ENCODE data around the gene OTULIN.

Gene OTULIN

DNA sequence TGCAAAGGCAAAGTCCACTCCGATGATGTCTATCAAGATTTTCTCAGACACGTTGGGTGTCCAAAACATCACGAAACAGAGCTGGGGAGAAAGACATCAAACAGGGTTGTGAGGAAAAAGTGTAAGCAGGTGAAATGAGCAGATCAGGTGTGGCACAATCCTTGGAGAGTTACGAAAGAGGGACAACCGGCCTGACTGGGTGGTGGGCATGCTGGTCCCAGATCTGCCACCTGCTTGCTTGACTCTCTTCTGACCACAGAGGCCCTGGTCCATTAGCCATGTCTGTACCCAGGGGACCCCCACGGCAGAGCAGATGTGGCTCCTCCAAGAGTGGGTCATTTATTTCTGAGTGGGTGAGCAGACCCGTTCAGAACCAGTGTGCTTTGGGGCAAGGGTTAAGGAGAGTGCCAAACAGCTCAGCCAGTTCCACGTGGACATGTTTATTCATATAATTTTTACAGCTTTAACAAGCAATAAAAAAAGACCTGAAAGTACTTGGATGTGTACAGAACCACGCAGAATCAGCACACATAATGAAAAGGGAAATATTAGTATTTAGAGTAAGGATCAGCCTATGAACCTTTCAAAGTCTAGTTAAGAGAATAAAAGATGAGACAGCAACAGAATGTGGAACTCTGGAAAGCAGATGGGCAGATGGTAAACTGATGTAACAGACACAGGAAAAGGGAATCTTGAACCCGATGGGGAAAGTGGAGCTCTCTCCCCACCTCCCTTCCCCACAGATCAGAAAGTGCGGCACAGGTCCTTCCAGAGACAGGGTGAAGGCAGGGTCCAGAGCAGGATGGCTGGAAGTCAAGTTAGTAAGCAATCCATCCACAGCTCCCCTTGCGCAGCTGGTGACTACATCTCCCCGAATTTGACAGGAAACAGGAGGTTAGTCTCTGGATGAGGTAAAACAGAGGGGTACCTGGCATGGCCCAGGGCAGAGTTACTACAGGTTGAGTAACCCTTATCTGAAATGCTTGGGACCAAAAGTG, 52.5 kb downstream of the OTULIN start:
- no peaks in the 10 kb centered on the region for H3K27me3 Mint-ChIP-seq
- no peaks in the 10 kb centered on the region for H3K9me3 Mint-ChIP-seq
- peaks cover 42% of the 10 kb centered on the region for H3K4me1 Mint-ChIP-seq
- H3K4me3 Mint-ChIP-seq: no peak overlapping the region
- H3K36me3 Mint-ChIP-seq: peaks cover 21% of the 10 kb centered on the region
- peak overlapping the region; percentile 87 for H3K27ac Mint-ChIP-seq

DNA sequence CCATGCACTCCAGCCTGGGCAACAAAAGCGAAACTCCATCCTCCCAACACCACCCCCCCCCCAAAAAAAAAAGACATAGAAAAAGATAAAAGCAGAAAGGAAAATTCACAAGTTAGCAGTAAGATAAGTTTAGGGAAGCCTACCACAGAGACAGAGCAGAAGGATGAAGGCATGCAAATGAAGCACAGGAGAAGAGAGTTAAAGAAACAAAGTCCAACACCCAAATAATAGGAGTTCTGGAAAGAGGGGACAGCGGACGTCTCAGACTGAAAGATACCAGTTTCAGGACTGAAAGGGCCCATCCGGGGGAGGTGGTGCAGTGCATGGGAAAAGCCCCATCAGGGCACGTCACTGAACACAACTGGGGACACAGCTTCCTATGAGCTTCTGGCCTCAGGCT, 54.3 kb downstream of the OTULIN start:
- Mint-ChIP-seq H3K36me3 (peaks cover 21% of the 10 kb centered on the region), H3K4me1 (peaks cover 53% of the 10 kb centered on the region), H3K9me3 (no peaks in the 10 kb centered on the region), H3K27me3 (no peaks in the 10 kb centered on the region), H3K27ac (no peak overlapping the region), H3K4me3 (no peak overlapping the region)

DNA sequence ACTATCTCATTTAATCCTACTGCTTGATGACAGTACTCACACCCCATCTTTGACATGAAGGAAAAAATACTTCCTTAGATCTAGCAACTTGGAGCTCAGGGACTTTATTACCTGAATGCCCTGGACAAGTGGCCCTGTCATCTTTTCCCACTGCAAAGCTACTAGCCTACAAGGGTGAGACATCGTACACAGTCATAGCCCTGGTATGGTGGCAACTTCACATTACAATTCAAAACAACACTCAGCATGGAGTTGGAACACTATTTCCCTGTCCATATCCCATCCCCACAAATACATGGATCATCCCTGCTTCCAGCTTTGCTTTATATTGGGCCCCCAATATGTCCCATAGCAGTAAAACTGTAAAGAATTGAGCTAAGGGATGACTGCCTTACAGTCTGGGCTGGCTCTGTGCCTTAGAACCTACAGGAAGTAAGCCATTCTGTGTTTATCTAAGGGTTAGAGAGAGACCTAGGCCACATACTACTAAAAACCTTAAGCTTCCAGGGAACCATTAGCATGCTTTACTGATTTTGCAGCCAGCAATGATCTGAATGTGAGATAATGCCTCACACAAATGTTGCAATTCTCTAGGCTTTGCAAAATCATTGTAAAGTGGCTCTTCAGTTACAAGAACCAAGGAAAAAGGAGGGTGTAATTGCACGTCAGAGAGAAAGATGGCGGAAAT, 55.9 kb downstream of the OTULIN start:
- Mint-ChIP-seq H3K27ac (peak overlapping the region; percentile 55), H3K4me3 (no peak overlapping the region), H3K9me3 (no peaks in the 10 kb centered on the region), H3K27me3 (no peaks in the 10 kb centered on the region), H3K4me1 (peaks cover 54% of the 10 kb centered on the region), H3K36me3 (peaks cover 25% of the 10 kb centered on the region)

GRCh38 chr5:14721990-14722656, 57.6 kb downstream of the OTULIN start:
- H3K36me3 Mint-ChIP-seq: peaks cover 20% of the 10 kb centered on the region
- no peaks in the 10 kb centered on the region for H3K27me3 Mint-ChIP-seq
- no peak overlapping the region for H3K27ac Mint-ChIP-seq
- no peaks in the 10 kb centered on the region for H3K9me3 Mint-ChIP-seq
- H3K4me3 Mint-ChIP-seq: no peak overlapping the region
- H3K4me1 Mint-ChIP-seq: peaks cover 63% of the 10 kb centered on the region

GRCh38 chr5:14722923-14723322, 58.4 kb downstream of the OTULIN start:
- peaks cover 66% of the 10 kb centered on the region for H3K4me1 Mint-ChIP-seq
- no peak overlapping the region for H3K4me3 Mint-ChIP-seq
- H3K27me3 Mint-ChIP-seq: no peaks in the 10 kb centered on the region
- H3K9me3 Mint-ChIP-seq: no peaks in the 10 kb centered on the region
- peaks cover 19% of the 10 kb centered on the region for H3K36me3 Mint-ChIP-seq
- H3K27ac Mint-ChIP-seq: peak overlapping the region; percentile 30

DNA sequence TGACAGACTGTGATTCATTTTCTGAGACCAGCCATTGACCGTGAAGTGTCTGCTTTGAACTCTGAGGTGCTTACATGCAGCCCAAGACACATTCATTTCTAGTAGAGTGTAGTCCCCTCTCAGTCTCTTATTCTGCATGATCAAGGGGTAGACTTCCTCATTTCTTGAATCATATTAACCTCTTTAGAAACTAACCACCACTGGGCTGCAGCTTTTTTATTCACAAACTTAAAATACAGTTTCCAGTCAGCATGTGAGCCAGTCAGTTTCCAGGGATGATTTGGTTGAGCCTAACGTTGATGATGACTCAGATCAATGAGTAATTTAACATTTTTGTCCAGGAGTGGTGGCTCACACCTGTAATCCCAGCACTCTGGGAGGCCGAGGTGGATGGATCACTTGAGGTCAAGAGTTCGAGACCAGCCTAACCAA, 59.2 kb downstream of the OTULIN start:
- Mint-ChIP-seq H3K27ac (no peak overlapping the region), H3K9me3 (no peaks in the 10 kb centered on the region), H3K4me1 (peaks cover 59% of the 10 kb centered on the region), H3K27me3 (no peaks in the 10 kb centered on the region), H3K4me3 (no peak overlapping the region), H3K36me3 (peaks cover 19% of the 10 kb centered on the region)

DNA sequence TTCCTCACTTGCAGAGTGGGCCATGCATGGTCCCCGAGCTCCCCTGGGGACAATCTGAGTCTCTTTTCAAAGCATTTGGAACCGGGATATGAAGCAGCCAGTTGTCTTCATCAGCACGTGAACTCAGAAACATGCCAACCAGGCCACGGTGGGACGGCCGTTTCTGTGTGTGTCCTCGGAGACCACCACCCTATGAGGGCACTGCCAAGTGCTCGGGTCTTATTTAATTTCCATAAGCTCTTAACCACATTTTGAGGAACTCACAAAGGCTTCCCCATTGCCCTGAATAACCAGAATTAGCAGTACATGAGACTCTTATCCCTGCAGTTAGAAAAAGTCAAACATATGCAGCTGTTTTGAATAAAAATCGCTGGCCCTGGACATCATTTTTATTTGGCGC, 60.1 kb downstream of the OTULIN start:
- Mint-ChIP-seq H3K27ac (no peak overlapping the region), H3K9me3 (no peaks in the 10 kb centered on the region), H3K4me3 (no peak overlapping the region), H3K4me1 (peaks cover 51% of the 10 kb centered on the region), H3K27me3 (no peaks in the 10 kb centered on the region), H3K36me3 (peaks cover 17% of the 10 kb centered on the region)

GRCh38 chr5:14726066-14726838, 61.7 kb downstream of the OTULIN start:
- H3K27me3 Mint-ChIP-seq: no peaks in the 10 kb centered on the region
- H3K36me3 Mint-ChIP-seq: peaks cover 20% of the 10 kb centered on the region
- H3K9me3 Mint-ChIP-seq: no peaks in the 10 kb centered on the region
- H3K27ac Mint-ChIP-seq: no peak overlapping the region
- peaks cover 35% of the 10 kb centered on the region for H3K4me1 Mint-ChIP-seq
- H3K4me3 Mint-ChIP-seq: no peak overlapping the region

DNA sequence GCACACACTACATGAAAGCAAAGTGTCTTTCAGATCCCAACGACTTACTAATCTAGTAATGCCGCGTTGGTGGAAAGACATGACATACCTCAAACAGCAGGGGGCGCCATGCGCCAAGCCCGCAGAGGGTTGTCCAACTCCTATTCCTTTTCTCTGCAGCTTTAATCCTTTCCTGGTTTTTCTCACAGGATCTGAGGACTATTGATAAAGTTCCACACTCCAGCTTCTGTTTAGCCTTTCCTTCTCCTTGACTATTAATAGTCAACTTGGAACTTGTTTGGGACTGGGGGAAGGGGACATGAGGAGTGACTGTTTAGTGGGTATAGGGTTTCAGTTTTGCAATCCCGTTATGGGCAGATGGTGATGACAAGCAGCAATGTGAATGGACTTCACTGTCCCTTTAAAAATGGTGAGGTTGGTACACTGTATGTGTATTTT, 62.9 kb downstream of the OTULIN start:
- Mint-ChIP-seq H3K27ac (no peak overlapping the region), H3K27me3 (no peaks in the 10 kb centered on the region), H3K4me1 (peaks cover 28% of the 10 kb centered on the region), H3K4me3 (no peak overlapping the region), H3K36me3 (peaks cover 20% of the 10 kb centered on the region), H3K9me3 (no peaks in the 10 kb centered on the region)

DNA sequence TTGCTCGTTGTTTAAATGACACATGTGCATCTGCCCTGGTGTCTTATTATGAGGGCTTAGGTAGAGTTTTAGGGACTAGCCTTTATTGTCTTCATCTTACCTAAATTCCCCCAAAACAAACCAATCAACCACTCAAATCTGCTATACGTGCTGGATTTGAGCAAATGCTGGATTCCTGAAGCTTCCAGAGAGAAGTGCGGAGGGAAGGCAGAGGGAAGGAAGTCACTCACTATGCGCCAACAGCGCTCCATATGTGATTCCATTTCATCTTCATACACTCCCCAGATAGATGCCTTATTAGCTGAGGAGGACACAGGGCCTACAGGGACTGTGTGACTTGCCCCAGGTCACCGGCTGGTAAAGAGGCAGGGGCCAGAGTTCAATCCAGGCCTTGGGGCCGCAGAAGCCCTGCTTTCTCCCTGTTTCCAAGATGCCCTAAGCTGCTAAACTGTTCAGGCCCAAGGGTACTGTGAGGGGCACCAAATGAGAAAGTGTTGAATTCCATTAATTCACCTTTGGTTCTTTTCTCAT, 63.5 kb downstream of the OTULIN start:
- Mint-ChIP-seq H3K4me1 (peaks cover 22% of the 10 kb centered on the region), H3K4me3 (no peak overlapping the region), H3K9me3 (no peaks in the 10 kb centered on the region), H3K36me3 (peaks cover 16% of the 10 kb centered on the region), H3K27me3 (no peaks in the 10 kb centered on the region), H3K27ac (peak overlapping the region; percentile 55)

DNA sequence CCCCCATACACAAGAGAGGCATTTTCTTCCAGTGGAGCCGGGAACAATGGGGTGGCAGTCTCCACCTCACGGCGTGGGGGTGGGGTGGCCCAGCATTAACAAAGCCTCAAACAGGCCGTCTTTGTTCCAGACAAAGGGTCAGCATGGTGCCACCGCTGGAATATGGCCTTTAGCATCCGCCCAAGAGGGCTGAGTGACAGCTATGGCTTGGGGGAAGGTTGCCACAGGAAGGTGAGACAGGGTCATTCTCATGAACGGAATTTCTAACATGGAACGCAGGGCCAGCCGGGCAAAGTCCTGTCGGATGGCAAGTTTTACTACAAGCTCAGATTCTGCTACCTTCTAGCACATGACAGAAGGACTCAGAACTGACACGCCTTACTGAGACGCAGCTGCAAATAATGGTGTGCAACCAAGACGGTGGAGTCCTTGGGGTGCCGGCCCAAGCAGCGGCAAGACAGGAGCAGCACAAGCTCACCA, 64.0 kb downstream of the OTULIN start:
- Mint-ChIP-seq H3K36me3 (peaks cover 15% of the 10 kb centered on the region), H3K27ac (no peak overlapping the region), H3K27me3 (no peaks in the 10 kb centered on the region), H3K9me3 (no peaks in the 10 kb centered on the region), H3K4me1 (peaks cover 20% of the 10 kb centered on the region), H3K4me3 (no peak overlapping the region)

GRCh38 chr5:14729448-14730385, 65.2 kb downstream of the OTULIN start:
- peaks cover 16% of the 10 kb centered on the region for H3K4me1 Mint-ChIP-seq
- no peak overlapping the region for H3K4me3 Mint-ChIP-seq
- no peaks in the 10 kb centered on the region for H3K9me3 Mint-ChIP-seq
- H3K27ac Mint-ChIP-seq: no peak overlapping the region
- no peaks in the 10 kb centered on the region for H3K27me3 Mint-ChIP-seq
- H3K36me3 Mint-ChIP-seq: peaks cover 14% of the 10 kb centered on the region

DNA sequence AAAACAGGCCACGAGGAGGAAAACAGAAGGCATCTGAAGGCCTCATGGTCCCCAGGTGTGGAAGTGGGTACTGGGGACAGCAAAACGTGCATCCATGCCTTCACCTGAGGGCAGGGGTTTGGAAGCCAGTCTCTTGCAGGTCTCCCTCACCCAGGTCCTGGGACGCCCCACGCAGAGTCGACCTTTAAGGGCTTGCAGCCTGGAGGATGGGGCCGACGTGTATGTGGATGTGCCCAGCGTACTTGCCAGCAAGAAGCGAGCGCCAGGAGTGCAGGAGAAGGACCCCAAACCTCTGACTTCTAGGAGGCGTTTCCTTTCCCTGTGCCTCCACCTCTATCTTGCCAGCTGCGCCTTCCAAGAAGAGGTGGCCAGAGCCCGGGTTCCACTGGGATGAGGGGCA, 65.9 kb downstream of the OTULIN start:
- H3K36me3 Mint-ChIP-seq: peaks cover 10% of the 10 kb centered on the region
- H3K27me3 Mint-ChIP-seq: no peaks in the 10 kb centered on the region
- H3K27ac Mint-ChIP-seq: no peak overlapping the region
- peaks cover 16% of the 10 kb centered on the region for H3K4me1 Mint-ChIP-seq
- H3K4me3 Mint-ChIP-seq: no peak overlapping the region
- H3K9me3 Mint-ChIP-seq: no peaks in the 10 kb centered on the region

DNA sequence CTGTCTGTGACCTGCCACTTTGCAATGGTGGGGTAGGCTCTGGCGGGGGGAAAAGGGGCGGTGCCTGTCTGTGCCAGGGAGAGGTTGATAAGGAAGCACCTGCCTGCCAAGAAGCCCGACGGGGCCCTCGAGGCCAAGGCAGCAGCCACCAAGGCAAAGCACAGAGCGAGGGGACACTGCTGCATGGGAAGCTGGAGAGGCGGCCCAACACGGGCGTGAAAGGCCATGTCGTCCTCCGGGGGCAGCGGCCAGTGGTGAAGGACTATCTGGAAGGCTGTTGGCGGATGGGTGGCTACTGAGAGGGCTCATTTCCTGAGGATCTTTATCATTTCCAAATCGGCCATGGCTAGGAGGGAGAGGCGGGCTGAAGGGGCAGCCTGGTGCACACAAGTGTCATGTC, 66.4 kb downstream of the OTULIN start:
- H3K36me3 Mint-ChIP-seq: peaks cover 10% of the 10 kb centered on the region

More for the DNA sequence above, 66.4 kb downstream of the OTULIN start:
- Mint-ChIP-seq H3K27me3 (no peaks in the 10 kb centered on the region), H3K4me1 (peaks cover 14% of the 10 kb centered on the region), H3K4me3 (no peak overlapping the region), H3K27ac (peak overlapping the region; percentile 87), H3K9me3 (no peaks in the 10 kb centered on the region)

All from activated naive CD4-positive, alpha-beta T cell treated with anti-CD3 and anti-CD28 coated beads, Interleukin-2, amount 50 U/mL, for 24 hours (primary cell).